H1 (cell line): ENCODE measurements around the gene IRAK1BP1. TPM values are rescaled to one million over a fixed set of nuclear protein-coding genes. Genes with fewer than 3 reads are reported as not detected.

Experiments used
- CTCF ChIA-PET: fragments of 300-600 bp; sonication (Branson Sonifier 250); formaldehyde crosslinking; loops from one replicate; lab custom pipeline; 2021; ENCODE audit not compliant: partially characterized antibody; lab: Charles Lee
- POLR2A ChIA-PET: fragments of 300-600 bp; sonication (Branson Sonifier 250); formaldehyde crosslinking; loops from one replicate; lab custom pipeline; 2021; ENCODE audit warnings: inconsistent platforms; ENCODE audit not compliant: partially characterized antibody; lab: Charles Lee
- DNase-seq, 2 experiments: peaks; one replicate each; pipeline versions ENCODE4 v3.0.0 to v3.0.0-alpha.2; 2010 to 2022; ENCODE audit warnings: low spot score in 2 of 2, low read depth in 1 of 2, mixed read lengths in 1 of 2
- FAIRE-seq: peaks from 2 replicates; lab custom pipeline; 2011; peaks lifted over from hg19 to GRCh38; lab: Jason Lieb, UNC
- H2AFZ ChIP-seq: 2 replicates; pipeline ENCODE4 v1.8.1; 2012; ENCODE audit warnings: low read length, inconsistent platforms
- H2AK5ac ChIP-seq: 2 replicates; pipeline ENCODE4 v1.6.1; 2013; ENCODE audit warnings: low read depth, low read length
- H2BK120ac ChIP-seq: replicated peaks from 2 replicates; pipeline ENCODE3; 2013; ENCODE audit warnings: low read depth, low read length, inconsistent platforms
- H2BK12ac ChIP-seq: 2 replicates; pipeline ENCODE4 v1.6.1; 2013; ENCODE audit warnings: low read depth, low read length
- H2BK15ac ChIP-seq: 2 replicates; pipeline ENCODE4 v1.6.1; 2013; ENCODE audit warnings: low read length
- H2BK20ac ChIP-seq: 2 replicates; pipeline ENCODE4 v1.6.1; 2013; ENCODE audit warnings: low read length
- H2BK5ac ChIP-seq: 2 replicates; pipeline ENCODE4 v1.6.1; 2013; ENCODE audit warnings: low read depth, low read length
- H3K14ac ChIP-seq: 2 replicates; pipeline ENCODE4 v1.6.1; 2013; ENCODE audit warnings: inconsistent platforms; ENCODE audit not compliant: insufficient read length
- H3K18ac ChIP-seq: 2 replicates; pipeline ENCODE4 v1.6.1; 2013; ENCODE audit warnings: low read length; ENCODE audit errors: extremely low read depth
- H3K23ac ChIP-seq: 2 replicates; pipeline ENCODE4 v1.6.1; 2013; ENCODE audit warnings: inconsistent platforms; ENCODE audit not compliant: insufficient read length
- H3K23me2 ChIP-seq: 2 replicates; pipeline ENCODE4 v1.6.1; 2013; ENCODE audit warnings: low read depth, low read length
- H3K27ac ChIP-seq: 2 replicates; pipeline ENCODE4 v1.6.1; 2011; ENCODE audit warnings: low read depth, low read length, inconsistent platforms
- H3K27me3 ChIP-seq, 4 experiments: replicated peaks in 1 of 4; 1 replicate in 1 of 4; 2 replicates in 3 of 4; pipeline versions ENCODE4 v1.6.1 to v1.8.1; 2011 to 2013; ENCODE audit warnings: low read length in 3 of 4, mild to moderate bottlenecking in 3 of 4, inconsistent platforms in 2 of 4, mixed read lengths in 2 of 4, moderate library complexity in 1 of 4; ENCODE audit not compliant: control insufficient read depth in 3 of 4, insufficient read depth in 3 of 4; ENCODE audit errors: extremely low read depth in 1 of 4
- H3K36me3 ChIP-seq, 4 experiments: 2 replicates each; pipeline versions ENCODE4 v1.6.1 to v1.8.1; 2011 to 2013; ENCODE audit warnings: mild to moderate bottlenecking in 4 of 4, low read length in 3 of 4, moderate library complexity in 2 of 4, control low read depth in 1 of 4, inconsistent platforms in 1 of 4; ENCODE audit not compliant: insufficient read depth in 4 of 4, control insufficient read depth in 2 of 4
- H3K4ac ChIP-seq: replicated peaks from 2 replicates; pipeline ENCODE3; 2013; ENCODE audit warnings: low read length, low read depth, mixed read lengths, inconsistent platforms; ENCODE audit not compliant: insufficient read length
- H3K4me1 ChIP-seq, 4 experiments: replicated peaks in 1 of 4; 1 replicate in 1 of 4; 2 replicates in 3 of 4; pipeline versions ENCODE4 v1.6.1 to v1.8.1; 2011 to 2013; ENCODE audit warnings: low read length in 3 of 4, inconsistent platforms in 2 of 4, mixed read lengths in 1 of 4; ENCODE audit not compliant: insufficient read depth in 4 of 4, control insufficient read depth in 3 of 4
- H3K4me2 ChIP-seq, 2 experiments: 2 replicates each; pipeline versions ENCODE4 v1.6.1 to v1.8.1; 2011 to 2013; ENCODE audit warnings: low read depth in 2 of 2, low read length in 2 of 2, control low read depth in 1 of 2, inconsistent platforms in 1 of 2, mild to moderate bottlenecking in 1 of 2; ENCODE audit not compliant: insufficient read depth in 1 of 2
- H3K4me3 ChIP-seq, 4 experiments: fragments of 200-600, 300-600 bp in 1 of 4; sonication (generic), shearing (Covaris generic), sonication (Bioruptor Twin) in 1 of 4; 2 replicates each; pipeline versions ENCODE4 v1.5.1 to v1.8.1; 2011 to 2016; ENCODE audit warnings: low read length in 4 of 4, low read depth in 3 of 4, control low read depth in 2 of 4, inconsistent platforms in 2 of 4, mild to moderate bottlenecking in 2 of 4, mixed read lengths in 1 of 4, moderate library complexity in 1 of 4; ENCODE audit not compliant: insufficient read depth in 2 of 4; ENCODE audit errors: extremely low read depth in 1 of 4
- H3K56ac ChIP-seq: replicated peaks from 2 replicates; pipeline ENCODE3; 2013; ENCODE audit warnings: low read depth, mild to moderate bottlenecking, mixed read lengths, low read length, inconsistent platforms; ENCODE audit not compliant: insufficient read length
- H3K79me1 ChIP-seq: 2 replicates; pipeline ENCODE4 v1.6.1; 2013; ENCODE audit warnings: low read depth, low read length, control low read depth
- H3K79me2 ChIP-seq, 2 experiments: 2 replicates each; pipeline versions ENCODE4 v1.6.1 to v1.8.1; 2012 to 2013; ENCODE audit warnings: low read length in 2 of 2, mild to moderate bottlenecking in 2 of 2, inconsistent platforms in 1 of 2; ENCODE audit not compliant: insufficient read depth in 2 of 2, control insufficient read depth in 1 of 2
- H3K9ac ChIP-seq, 4 experiments: replicated peaks in 1 of 4; 1 replicate in 1 of 4; 2 replicates in 3 of 4; pipeline versions ENCODE4 v1.6.1 to v1.8.1; 2011 to 2013; ENCODE audit warnings: low read depth in 3 of 4, low read length in 3 of 4, control low read depth in 2 of 4, mild to moderate bottlenecking in 2 of 4, moderate library complexity in 2 of 4, inconsistent platforms in 1 of 4; ENCODE audit errors: extremely low read depth in 1 of 4
- H3K9me3 ChIP-seq, 2 experiments: 2 replicates each; pipeline versions ENCODE4 v1.6.1 to v1.8.1; 2012 to 2013; ENCODE audit warnings: mild to moderate bottlenecking in 2 of 2, moderate library complexity in 2 of 2, control low read depth in 1 of 2, inconsistent platforms in 1 of 2, low read depth in 1 of 2, low read length in 1 of 2, mixed read lengths in 1 of 2; ENCODE audit not compliant: insufficient read depth in 2 of 2
- H4K20me1 ChIP-seq, 2 experiments: replicated peaks in 1 of 2; 2 replicates each; pipeline versions ENCODE3 to v1.8.1; 2011 to 2013; ENCODE audit warnings: inconsistent platforms in 2 of 2, low read length in 2 of 2, mild to moderate bottlenecking in 1 of 2; ENCODE audit not compliant: insufficient read depth in 2 of 2, control insufficient read depth in 1 of 2
- H4K5ac ChIP-seq: 2 replicates; pipeline ENCODE4 v1.6.1; 2013; ENCODE audit warnings: low read length, low read depth, mixed read lengths, inconsistent platforms; ENCODE audit not compliant: insufficient read length
- H4K8ac ChIP-seq: 2 replicates; pipeline ENCODE4 v1.8.0; 2013; ENCODE audit warnings: mild to moderate bottlenecking, moderate library complexity, low read length, inconsistent platforms; ENCODE audit not compliant: insufficient read depth; ENCODE audit errors: extremely low read depth
- H4K91ac ChIP-seq: replicated peaks from 2 replicates; pipeline ENCODE3; 2013; ENCODE audit warnings: low read length, mixed read lengths, inconsistent platforms; ENCODE audit not compliant: insufficient read length
- ASH2L ChIP-seq: fragments of 200-600, 300-600 bp; sonication (generic); IDR thresholded peaks from one replicate; pipeline ENCODE4 v1.7.1; 2017; ENCODE audit warnings: low read length
- BRCA1 ChIP-seq: IDR thresholded peaks from 2 replicates; pipeline ENCODE4 v1.6.1; 2012; ENCODE audit warnings: low read depth, low read length, improper control_type of control experiment
- CEBPB ChIP-seq: IDR thresholded peaks from 2 replicates; pipeline ENCODE4 v1.6.1; 2012; ENCODE audit warnings: low read depth, low read length
- HDAC2 ChIP-seq, 2 experiments: fragments of 300-600 bp in 1 of 2; sonication (generic) in 1 of 2; IDR thresholded peaks; 2 replicates each; pipeline ENCODE4 v1.6.1; 2011 to 2012; ENCODE audit warnings: low read depth in 2 of 2, low read length in 2 of 2, mild to moderate bottlenecking in 2 of 2, moderate library complexity in 2 of 2, borderline replicate concordance in 1 of 2, inconsistent platforms in 1 of 2
- MAFK ChIP-seq: IDR thresholded peaks from 2 replicates; pipeline ENCODE4 v1.6.1; 2012; ENCODE audit warnings: low read depth, mild to moderate bottlenecking, improper control_type of control experiment, low read length
- POLR2A ChIP-seq, 2 experiments: IDR thresholded peaks; 1 replicate in 1 of 2; 2 replicates in 1 of 2; pipeline ENCODE4 v1.6.1; 2011; ENCODE audit warnings: low read depth in 2 of 2, low read length in 2 of 2, mild to moderate bottlenecking in 2 of 2; ENCODE audit errors: control extremely low read depth in 1 of 2
- RFX5 ChIP-seq: IDR thresholded peaks from 2 replicates; pipeline ENCODE4 v1.6.1; 2011; ENCODE audit warnings: low read depth, low read length, improper control_type of control experiment, borderline replicate concordance
- RNF2 ChIP-seq: fragments of 200-900, 300-1000 bp; sonication (generic); IDR thresholded peaks from 2 replicates; pipeline ENCODE4 v1.7.1; 2016; ENCODE audit warnings: borderline replicate concordance, low read depth, mild to moderate bottlenecking, antibody characterized with exemption, low read length; ENCODE audit not compliant: poor library complexity, severe bottlenecking; ENCODE audit errors: missing control alignments
- SUZ12 ChIP-seq: fragments of 200-600 bp; sonication (generic); IDR thresholded peaks from 2 replicates; pipeline ENCODE4 v1.6.1; 2012; ENCODE audit warnings: mild to moderate bottlenecking, inconsistent platforms, low read length, moderate library complexity, mixed read lengths
- TAF7 ChIP-seq: optimal IDR thresholded peaks from 2 replicates; pipeline ENCODE3; 2011; ENCODE audit warnings: low read depth, mild to moderate bottlenecking, inconsistent platforms, low read length, moderate library complexity, borderline replicate concordance
- WGBS, 2 experiments: shearing (Covaris generic) in 1 of 2; methylation state at CpG; one replicate each; pipeline versions ENCODE4 v1.1.6 to v1.1.7; 2013 to 2015; ENCODE audit warnings: low lambda C conversion rate in 2 of 2, mixed read lengths in 2 of 2, inconsistent platforms in 1 of 2, low coverage in 1 of 2, missing lambda C conversion rate in 1 of 2; ENCODE audit not compliant: insufficient replicate concordance in 2 of 2, insufficient coverage in 1 of 2, insufficient read length in 1 of 2; ENCODE audit errors: extremely low coverage in 1 of 2, missing lambda C conversion rate in 1 of 2; 5-methylcytosine and 5-hydroxymethylcytosine counted together
- polyA plus RNA-seq, 7 experiments: library from polyadenylated mRNA; depleted of rRNA in 3 of 7; stranded (reverse) in 5 of 7; unstranded in 2 of 7; fragments of >200 nt in 5 of 7; fragments of 200-250 nt in 2 of 7; gene quantifications; 1 replicate in 5 of 7; 2 replicates in 1 of 7; 4 replicates in 1 of 7; pipeline versions ENCODE4 v1.2.1 to v1.2.3, GENCODE V29; 2011 to 2013; ENCODE audit warnings: missing spikeins in 2 of 7, mixed read lengths in 2 of 7
- total RNA-seq: library from RNA; stranded (reverse); fragmentation: NEBNext Ultra II Directional; extraction: Animal tissue kit (Norgen Biotek cat#: 25700); gene quantifications from 2 replicates; pipeline ENCODE4 v1.2.1, GENCODE V29; 2021
- TF ChIP-seq, protein P1 (sequence below): IDR thresholded peaks from 2 replicates; pipeline ENCODE4 v1.6.1; 2011; ENCODE audit warnings: low read length, improper control_type of control experiment
- TF ChIP-seq, protein P2 (sequence below): IDR thresholded peaks from 2 replicates; pipeline ENCODE4 v1.6.1; 2012; ENCODE audit warnings: low read length, inconsistent platforms

Gene IRAK1BP1
- total and polyA plus RNA-seq, 2 of the 8 experiments (the other 6 are each of a cell fraction or from before 2014, with no cell fraction given), result 3.7 to 4.7 TPM

- Histone ChIP-seq H3K23ac (no peak overlapping the region), H3K79me1 (no peaks in the 10 kb centered on the region), H3K18ac (no peak overlapping the region), H2BK120ac (no peak overlapping the region), H3K4me1 (peaks cover 0 to 9% (median 4%) of the 10 kb centered on the region in 4 experiments; a peak in 4 of 7 replicates), H3K27me3 (no peaks in the 10 kb centered on the region), H2BK5ac (no peak overlapping the region), H3K9ac (no peak overlapping the region), H2BK20ac (no peak overlapping the region), H2AK5ac (no peak overlapping the region), H4K20me1 (no peaks in the 10 kb centered on the region), H3K4ac (no peak overlapping the region), H2BK15ac (no peak overlapping the region), H3K4me3 (no peak overlapping the region), H4K5ac (no peak overlapping the region), H3K27ac (no peak overlapping the region), H3K36me3 (no peaks in the 10 kb centered on the region), H4K8ac (no peak overlapping the region), H3K79me2 (no peaks in the 10 kb centered on the region), H3K9me3 (no peaks in the 10 kb centered on the region), H3K14ac (no peak overlapping the region), H3K4me2 (no peak overlapping the region), H4K91ac (no peak overlapping the region), H3K23me2 (no peaks in the 10 kb centered on the region), H2AFZ (no peak overlapping the region), H2BK12ac (no peak overlapping the region), H3K56ac (no peak overlapping the region)
- 96% methylated on average over 2 of the region's 2 CpGs; no CpG with 5 or more reads in 1 of the 2 experiments for WGBS, 2 experiments
- DNase-seq, result no peak
- CTCF ChIA-PET, result no interaction called here
- POLR2A ChIA-PET, result no interaction called here
- no peak for FAIRE-seq
- no peak for TF ChIP-seq MAFK
- TF ChIP-seq RNF2, result no peak
- TF ChIP-seq SUZ12, result no peak
- TF ChIP-seq HDAC2 (IDR thresholded peaks at IDR 0.05; ENCODE audit: borderline replicate concordance in 1 of 2, low read depth in 2 of 2, low read length in 2 of 2), result no peak
- TF ChIP-seq ASH2L, result no peak
- no peak for TF ChIP-seq CEBPB
- no peak for TF ChIP-seq RFX5
- TF ChIP-seq, protein P1, sequence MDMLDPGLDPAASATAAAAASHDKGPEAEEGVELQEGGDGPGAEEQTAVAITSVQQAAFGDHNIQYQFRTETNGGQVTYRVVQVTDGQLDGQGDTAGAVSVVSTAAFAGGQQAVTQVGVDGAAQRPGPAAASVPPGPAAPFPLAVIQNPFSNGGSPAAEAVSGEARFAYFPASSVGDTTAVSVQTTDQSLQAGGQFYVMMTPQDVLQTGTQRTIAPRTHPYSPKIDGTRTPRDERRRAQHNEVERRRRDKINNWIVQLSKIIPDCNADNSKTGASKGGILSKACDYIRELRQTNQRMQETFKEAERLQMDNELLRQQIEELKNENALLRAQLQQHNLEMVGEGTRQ, result no peak
- TF ChIP-seq, protein P2, sequence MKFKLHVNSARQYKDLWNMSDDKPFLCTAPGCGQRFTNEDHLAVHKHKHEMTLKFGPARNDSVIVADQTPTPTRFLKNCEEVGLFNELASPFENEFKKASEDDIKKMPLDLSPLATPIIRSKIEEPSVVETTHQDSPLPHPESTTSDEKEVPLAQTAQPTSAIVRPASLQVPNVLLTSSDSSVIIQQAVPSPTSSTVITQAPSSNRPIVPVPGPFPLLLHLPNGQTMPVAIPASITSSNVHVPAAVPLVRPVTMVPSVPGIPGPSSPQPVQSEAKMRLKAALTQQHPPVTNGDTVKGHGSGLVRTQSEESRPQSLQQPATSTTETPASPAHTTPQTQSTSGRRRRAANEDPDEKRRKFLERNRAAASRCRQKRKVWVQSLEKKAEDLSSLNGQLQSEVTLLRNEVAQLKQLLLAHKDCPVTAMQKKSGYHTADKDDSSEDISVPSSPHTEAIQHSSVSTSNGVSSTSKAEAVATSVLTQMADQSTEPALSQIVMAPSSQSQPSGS, result no peak
- no peak for TF ChIP-seq TAF7
- TF ChIP-seq BRCA1, result no peak
- no peak for TF ChIP-seq POLR2A (IDR thresholded peaks at IDR 0.05; ENCODE audit: control extremely low read depth in 1 of 2, low read depth in 2 of 2, low read length in 2 of 2)
Observed at GRCh38 chr6:78844899-78845298, 22.5 kb upstream of the IRAK1BP1 start.
